Erythroblast (primary cell): ENCODE measurements around the gene BTBD2.
A peak's percentile ranks its signal among the peaks of the same experiment; 100 is the strongest.

Experiments
- DNase-seq, 2 experiments: peaks; one replicate each; lab custom pipeline; 2025; lab: John Stamatoyannopoulos, UW
- GATA1 ChIP-seq: IDR thresholded peaks from 2 replicates; pipeline ENCODE4 v1.6.1; 2011; ENCODE audit warnings: low read depth, mild to moderate bottlenecking, control low read depth, low read length, moderate library complexity
- POLR2A ChIP-seq: IDR thresholded peaks from 2 replicates; pipeline ENCODE4 v1.6.1; 2011; ENCODE audit warnings: mild to moderate bottlenecking, low read length

The BTBD2 gene

DNA sequence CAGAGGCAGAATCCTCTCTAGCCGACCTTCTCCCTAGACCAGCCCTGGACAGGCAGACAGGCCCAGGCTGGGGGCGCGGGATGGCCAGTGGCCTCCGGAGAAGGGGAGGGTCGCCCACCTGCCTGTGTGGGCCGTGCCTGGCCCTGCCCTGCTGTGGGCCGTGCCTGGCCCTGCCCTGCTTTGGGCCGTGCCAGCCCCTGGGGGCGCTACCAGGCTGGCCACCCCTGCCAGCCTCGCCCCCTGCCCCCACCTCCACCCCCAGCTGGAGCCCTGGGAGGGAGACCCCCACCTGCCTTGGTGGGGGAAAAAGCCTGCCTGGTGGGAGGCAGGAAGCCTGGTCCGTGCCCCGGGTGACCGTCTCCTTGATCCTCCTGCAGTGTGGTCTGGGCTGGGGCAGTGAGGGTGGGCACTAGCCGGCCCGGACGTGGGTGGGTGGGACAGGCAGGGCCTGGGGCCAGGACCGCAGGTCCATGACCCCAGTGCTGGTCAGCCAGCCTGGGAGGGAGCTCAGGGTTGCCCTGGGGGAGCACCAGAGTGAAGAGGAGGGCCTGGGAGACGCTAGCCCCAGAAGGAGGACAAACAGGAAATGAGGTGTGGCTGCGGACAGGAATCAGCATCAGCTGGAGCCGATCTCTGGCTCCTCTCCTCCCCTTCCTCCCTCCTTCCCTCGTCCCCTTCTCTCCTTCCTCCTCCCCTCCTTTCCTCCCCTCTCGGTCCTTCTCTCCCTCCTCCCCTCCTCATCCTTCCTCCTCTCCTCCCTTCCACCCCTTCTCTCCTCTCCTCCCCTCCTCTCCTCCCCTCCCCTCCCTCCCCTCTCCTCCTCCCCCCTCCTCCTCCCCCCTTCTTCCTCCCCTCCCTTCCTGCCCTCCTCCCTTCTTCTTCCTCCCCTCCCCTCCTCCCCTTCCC, 40.7 kb upstream of the BTBD2 start:
- TF ChIP-seq GATA1 = no peak
- TF ChIP-seq POLR2A = peak; percentile 38
- peak in 1 of 2 experiments; percentile 60 for DNase-seq

- DNase-seq = no peak
- TF ChIP-seq GATA1 (no peak), POLR2A (no peak)
These were observed 39.2 kb upstream of the BTBD2 start for GRCh38 chr19:2054763-2055162.

DNA sequence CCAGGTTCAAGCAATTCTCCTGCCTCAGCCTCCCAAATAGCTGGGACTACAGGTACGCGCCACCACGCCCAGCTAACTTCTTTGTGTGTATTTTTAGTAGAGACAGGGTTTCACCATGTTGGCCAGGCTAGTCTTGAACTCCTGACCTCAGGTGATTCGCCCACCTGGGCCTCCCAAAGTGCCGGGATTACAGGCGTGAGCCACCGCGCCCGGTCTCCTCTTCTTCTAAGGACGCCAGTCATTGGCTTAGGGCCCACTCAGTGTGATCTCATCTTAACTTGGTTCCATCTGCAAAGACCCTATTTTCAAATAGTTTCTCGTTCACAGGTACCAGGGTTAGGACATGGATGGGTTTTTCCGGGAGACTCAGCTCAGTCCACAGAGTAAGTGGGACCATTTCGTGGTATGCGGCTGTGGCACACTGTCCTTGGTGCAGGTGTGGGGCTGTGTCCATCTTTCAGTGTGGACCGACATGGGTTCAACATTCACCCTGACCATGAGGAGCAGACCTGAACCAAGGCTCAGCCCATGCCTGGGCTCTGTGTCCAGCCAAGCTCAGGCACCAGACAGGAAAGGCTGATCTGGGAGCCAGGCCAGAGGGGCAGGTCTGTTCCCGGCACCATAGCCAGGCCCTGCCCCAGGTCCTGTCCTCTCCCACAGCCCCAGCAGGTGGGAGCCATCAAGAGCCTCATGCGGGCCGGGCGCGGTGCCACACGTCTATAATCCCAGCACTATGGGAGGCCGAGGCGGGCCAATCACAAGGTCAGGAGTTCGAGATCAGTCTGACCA, 38.3 kb upstream of the BTBD2 start:
- TF ChIP-seq POLR2A (no peak), GATA1 (no peak)
- no peak for DNase-seq

- no peak for DNase-seq
- TF ChIP-seq GATA1 (no peak), POLR2A (no peak)
These were observed 36.5 kb upstream of the BTBD2 start for GRCh38 chr19:2051773-2052704.

GRCh38 chr19:2050991-2051772, 35.7 kb upstream of the BTBD2 start, which contains the start of gene MKNK2:
Gene MKNK2, minus strand, starts transcription at chr19:2051244. Its CDS starts 393 bp downstream, at chr19:2050851.
- DNase-seq = peak; percentile 91 to 97
- TF ChIP-seq GATA1 (no peak), POLR2A (peak; percentile 99)

- TF ChIP-seq POLR2A (no peak), GATA1 (no peak)
- DNase-seq = peak; percentile 76 to 79
These were observed 35.0 kb upstream of the BTBD2 start for GRCh38 chr19:2050349-2050990.

GRCh38 chr19:2049741-2050348, 34.3 kb upstream of the BTBD2 start:
- DNase-seq = peak; percentile 74 to 87
- no peak for TF ChIP-seq GATA1
- TF ChIP-seq POLR2A = peak; percentile 51

DNA sequence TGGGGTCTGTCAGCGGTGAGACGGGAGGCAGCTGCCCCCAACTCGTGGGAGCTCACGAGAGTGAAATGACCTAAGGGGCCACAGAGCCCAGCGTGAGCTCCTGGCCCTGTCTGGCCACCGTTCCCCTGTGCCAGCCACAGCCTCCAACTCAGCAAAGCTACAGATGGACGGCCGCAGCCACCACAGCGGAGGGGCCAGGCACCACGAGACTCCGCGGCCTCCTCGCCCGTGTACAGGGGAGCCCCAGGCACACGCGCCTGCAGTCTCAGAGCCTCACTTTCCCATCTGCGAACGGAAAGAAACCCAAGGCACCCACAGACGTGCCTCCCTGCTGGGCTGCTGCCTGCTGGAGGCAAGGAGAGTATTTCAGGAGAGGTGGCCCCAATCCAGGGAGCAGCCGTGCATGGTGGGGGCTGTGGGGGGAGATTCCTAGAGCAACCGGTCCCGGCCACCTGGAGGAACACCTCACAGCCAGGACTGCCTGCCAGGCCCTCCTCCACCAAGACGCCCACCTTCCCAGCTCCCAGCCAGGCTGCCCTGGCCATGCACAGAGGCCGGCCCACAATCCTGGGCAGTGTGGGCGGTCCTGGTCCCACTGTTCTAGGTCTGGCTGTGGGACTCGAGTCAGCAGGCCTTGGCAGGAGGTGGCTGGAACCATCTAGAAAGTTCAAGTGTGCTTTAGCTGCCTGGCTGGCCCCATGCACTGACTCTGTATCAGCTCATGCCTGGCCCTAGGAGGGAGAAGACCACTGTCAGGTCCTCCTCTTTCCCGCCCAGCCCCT, 33.6 kb upstream of the BTBD2 start:
- peak; percentile 64 to 72 for DNase-seq
- TF ChIP-seq GATA1 (no peak), POLR2A (no peak)

- TF ChIP-seq POLR2A (peak; percentile 14), GATA1 (no peak)
- DNase-seq = peak; percentile 78 to 81
These were observed 32.8 kb upstream of the BTBD2 start for GRCh38 chr19:2048104-2048958.

DNA sequence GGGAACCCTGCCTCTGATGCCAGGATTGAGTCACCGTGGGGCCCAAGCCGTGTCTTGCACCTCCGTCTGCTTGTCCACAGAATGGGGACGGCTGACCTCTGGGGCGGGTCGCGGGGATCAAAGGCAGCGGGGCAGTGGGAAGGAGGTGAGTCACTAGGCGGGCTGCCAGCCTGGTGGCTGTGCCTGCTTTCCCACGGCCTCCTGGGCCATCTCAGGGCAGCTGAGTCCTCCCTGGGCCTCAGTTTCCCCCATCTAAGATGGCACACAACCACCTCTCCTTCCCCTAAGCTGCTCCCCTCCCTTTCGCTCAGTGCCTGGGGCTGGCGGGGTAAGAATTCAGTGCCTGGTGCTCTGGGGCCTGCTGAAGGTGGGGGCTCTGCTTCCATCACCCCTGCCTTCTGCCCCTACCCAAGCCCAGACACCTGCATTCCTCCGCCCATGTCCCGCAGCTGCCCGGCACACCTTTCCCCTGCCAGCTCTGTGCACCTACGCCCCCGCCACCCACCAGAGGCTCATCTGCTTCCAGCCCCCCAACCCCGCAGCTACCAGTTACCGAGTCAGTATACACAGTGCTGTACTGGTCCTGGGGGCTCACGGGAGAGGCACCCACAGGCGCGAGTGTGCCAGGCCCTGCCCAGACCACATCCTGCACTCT, 32.1 kb upstream of the BTBD2 start:
- peak in 1 of 2 experiments; percentile 63 for DNase-seq
- TF ChIP-seq GATA1 (no peak), POLR2A (peak; percentile 7)
